Gastroesophageal sphincter (tissue), 4 donors: Measurements from ENCODE around the gene SIX6. TPM values are rescaled to one million over a fixed set of nuclear protein-coding genes. Genes with fewer than 3 reads are reported as not detected.
A peak's percentile ranks its signal among the peaks of the same experiment; 100 is the strongest.

Source experiments
- ATAC-seq: fragments of 150-250 bp; one replicate; pipeline ENCODE4 v1.9.1; 2016; ENCODE audit warnings: mild to moderate bottlenecking, moderate library complexity
- H3K27ac ChIP-seq, 4 donors: fragments of 200-600 bp; sonication (generic) in 3 of 4; 1 replicate in 3 of 4; 2 replicates in 1 of 4; pipeline ENCODE4 v1.5.1; 2016 to 2019
- H3K27me3 ChIP-seq: fragments of 200-600 bp; sonication (generic); one replicate; pipeline ENCODE4 v1.5.1; 2019
- H3K36me3 ChIP-seq, 2 donors: fragments of 200-600 bp; sonication (generic); one replicate each; pipeline ENCODE4 v1.5.1; 2019; ENCODE audit warnings: control low read depth in 1 of 2
- H3K4me1 ChIP-seq, 3 donors: fragments of 200-600 bp; sonication (generic); 1 replicate in 2 of 3; 2 replicates in 1 of 3; pipeline ENCODE4 v1.5.1; 2016 to 2019; ENCODE audit warnings: control low read depth in 2 of 3
- H3K4me3 ChIP-seq, 2 donors: fragments of 200-600 bp; sonication (generic); one replicate each; pipeline ENCODE4 v1.5.1; 2019; ENCODE audit warnings: mild to moderate bottlenecking in 1 of 2, moderate library complexity in 1 of 2
- H3K9me3 ChIP-seq, 3 donors: fragments of 200-600 bp; sonication (generic); one replicate each; pipeline ENCODE4 v1.5.1; 2017 to 2019; ENCODE audit warnings: control low read depth in 2 of 3
- EP300 ChIP-seq: sonication (generic); formaldehyde crosslinking; IDR thresholded peaks from one replicate; pipeline ENCODE4 v1.6.1; 2017; ENCODE audit warnings: antibody characterized with exemption, mild to moderate bottlenecking
- POLR2A ChIP-seq, 2 donors: fragments of 450-650 bp; IDR thresholded peaks; one replicate each; pipeline ENCODE4 v1.6.1; 2017; ENCODE audit warnings: antibody characterized with exemption in 2 of 2, mild to moderate bottlenecking in 2 of 2, moderate library complexity in 1 of 2
- POLR2AphosphoS5 ChIP-seq: sonication (generic); formaldehyde crosslinking; IDR thresholded peaks from one replicate; pipeline ENCODE4 v1.6.1; 2017; ENCODE audit warnings: antibody characterized with exemption
- WGBS, 2 donors: methylation state at CpG; one replicate each; pipeline ENCODE4 v1.1.5; 2018; ENCODE audit warnings: low coverage in 1 of 2; 5-methylcytosine and 5-hydroxymethylcytosine counted together
- small RNA-seq, 4 donors: library from RNA; depleted of rRNA; stranded (forward); fragments of <200 nt; gene quantifications; one replicate each; pipeline ENCODE3, GENCODE V24; 2016
- total RNA-seq, 4 donors: library from RNA; depleted of rRNA; stranded (reverse); fragments of >200 nt; gene quantifications; one replicate each; pipeline ENCODE4 v1.1.0, GENCODE V29; 2016
- TF ChIP-seq, protein P1 (sequence below), 4 experiments: fragments of 200-600 bp in 2 of 4; fragments of 450-650 bp in 2 of 4; sonication (generic) in 1 of 4; IDR thresholded peaks; one replicate each; pipeline ENCODE4 v1.5.1; 2017 to 2019; ENCODE audit warnings: antibody characterized with exemption in 4 of 4, mild to moderate bottlenecking in 2 of 4, moderate library complexity in 2 of 4

Gene SIX6
- total RNA-seq, 4 donors from 2014 or later = not detected

DNA sequence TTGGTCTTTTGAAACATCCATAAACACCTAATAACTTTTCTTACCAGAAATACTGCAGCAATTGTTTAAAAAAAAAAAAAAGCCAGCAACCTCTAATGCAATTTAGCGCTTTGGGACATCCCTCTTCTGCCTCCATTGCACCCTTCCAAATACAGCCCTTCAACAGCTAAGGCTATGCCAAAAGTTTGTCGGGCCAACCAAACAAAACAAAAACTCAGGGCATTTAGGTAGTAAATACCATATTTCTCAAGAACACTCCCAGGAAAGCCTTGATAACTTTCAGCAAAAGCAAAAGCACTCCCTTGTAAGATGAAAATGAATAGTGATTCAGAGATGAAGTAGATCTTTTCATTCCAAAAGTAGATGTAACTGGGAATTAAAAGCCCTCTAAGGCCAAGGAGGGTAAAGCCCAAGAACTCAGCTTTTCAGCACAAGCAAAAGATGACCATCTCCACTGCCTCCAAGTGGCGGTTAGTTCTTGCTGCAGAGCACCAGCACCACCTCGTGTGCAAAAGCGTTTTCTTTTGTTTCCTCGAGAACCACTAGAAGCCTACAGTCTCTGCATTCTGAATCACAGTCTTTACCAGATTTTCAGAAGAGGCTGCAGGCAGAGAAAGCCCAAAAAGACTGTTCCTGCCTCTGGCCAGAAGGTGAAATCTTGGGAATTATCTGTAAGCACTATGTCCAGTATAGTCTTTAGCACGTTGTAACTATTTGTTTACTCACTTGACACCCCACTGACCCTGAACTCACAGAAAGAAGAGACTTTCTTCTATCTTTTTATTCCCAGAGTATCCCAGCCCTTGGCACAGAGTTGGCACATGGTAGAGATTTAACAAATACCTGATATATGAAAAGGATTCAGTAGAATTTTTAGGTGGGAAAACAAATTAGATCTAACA lies 53.1 kb downstream of the SIX6 start:
- 26 to 29% methylated on average over 5 to 7 of the region's 7 CpGs for WGBS, 2 donors
- H3K36me3 ChIP-seq = no peaks in the 10 kb centered on the region
- H3K27ac ChIP-seq = no peak overlapping the region
- no peaks in the 10 kb centered on the region for H3K27me3 ChIP-seq
- TF ChIP-seq, protein P1, sequence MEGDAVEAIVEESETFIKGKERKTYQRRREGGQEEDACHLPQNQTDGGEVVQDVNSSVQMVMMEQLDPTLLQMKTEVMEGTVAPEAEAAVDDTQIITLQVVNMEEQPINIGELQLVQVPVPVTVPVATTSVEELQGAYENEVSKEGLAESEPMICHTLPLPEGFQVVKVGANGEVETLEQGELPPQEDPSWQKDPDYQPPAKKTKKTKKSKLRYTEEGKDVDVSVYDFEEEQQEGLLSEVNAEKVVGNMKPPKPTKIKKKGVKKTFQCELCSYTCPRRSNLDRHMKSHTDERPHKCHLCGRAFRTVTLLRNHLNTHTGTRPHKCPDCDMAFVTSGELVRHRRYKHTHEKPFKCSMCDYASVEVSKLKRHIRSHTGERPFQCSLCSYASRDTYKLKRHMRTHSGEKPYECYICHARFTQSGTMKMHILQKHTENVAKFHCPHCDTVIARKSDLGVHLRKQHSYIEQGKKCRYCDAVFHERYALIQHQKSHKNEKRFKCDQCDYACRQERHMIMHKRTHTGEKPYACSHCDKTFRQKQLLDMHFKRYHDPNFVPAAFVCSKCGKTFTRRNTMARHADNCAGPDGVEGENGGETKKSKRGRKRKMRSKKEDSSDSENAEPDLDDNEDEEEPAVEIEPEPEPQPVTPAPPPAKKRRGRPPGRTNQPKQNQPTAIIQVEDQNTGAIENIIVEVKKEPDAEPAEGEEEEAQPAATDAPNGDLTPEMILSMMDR (IDR thresholded peaks at IDR 0.05) = peak in 3 of 4 experiments; percentile 39 to 66 (median 50)
- TF ChIP-seq POLR2A (IDR thresholded peaks at IDR 0.05) (no peak), POLR2AphosphoS5 (no peak), EP300 (no peak)
- ATAC-seq = peak; percentile 75
- no peak overlapping the region for H3K4me3 ChIP-seq
- no peaks in the 10 kb centered on the region for H3K9me3 ChIP-seq
- H3K4me1 ChIP-seq = peaks cover 0 to 11% (median 0%) of the 10 kb centered on the region in 3 donors

Small RNA genes within 50 kb of the gene (small RNA-seq; reads per million reads assigned to genes)
- 0 reads per million in 4 donors for gene AL049874.4

Other genes with a start within 250 kb of the SIX6 start
- 1 to 10 TPM in 1 of 4 donors, under 1 TPM in 1, not detected in 2; 0.31 to 1.1 TPM for gene C14orf39, start 23.1 kb upstream of the SIX6 start, total RNA-seq
- gene SIX1, start 140.3 kb downstream of the SIX6 start, total RNA-seq = 1 to 10 TPM in 1 of 4 donors, under 1 TPM in 3; 0.42 to 1.4 (median 0.70) TPM
- 1 to 10 TPM; 1.6 to 2.4 (median 2.1) TPM for gene SIX4, start 215.2 kb downstream of the SIX6 start, total RNA-seq
- gene MNAT1, start 225.6 kb downstream of the SIX6 start, total RNA-seq = 10 to 100 TPM; 30.4 to 46.0 (median 42.8) TPM